CD8-positive, alpha-beta memory T cell (primary cell): ENCODE measurements around the gene TMEM266. TPM values are rescaled to one million over a fixed set of nuclear protein-coding genes. Genes with fewer than 3 reads are reported as not detected.
A peak's percentile ranks its signal among the peaks of the same experiment; 100 is the strongest.
"Not testable (repeated sequence)": the region's sequence is repeated elsewhere in the genome, so short reads cannot be mapped to it uniquely, and the experiment has no call there.

ENCODE experiments used
- CTCF ChIA-PET: fragments of 350-600 bp; sonication (Branson Sonifier 250); formaldehyde crosslinking; loops from one replicate; lab custom pipeline; 2021; ENCODE audit warnings: antibody characterized with exemption; lab: Charles Lee
- POLR2A ChIA-PET: fragments of 350-600 bp; sonication (Branson Sonifier 250); formaldehyde crosslinking; loops from one replicate; lab custom pipeline; 2021; ENCODE audit warnings: antibody characterized with exemption; lab: Charles Lee
- DNase-seq, 5 donors: peaks; one replicate each; pipeline versions ENCODE4 v3.0.0 to v3.0.0-alpha.2; 2020 to 2022; ENCODE audit warnings: mixed read lengths in 1 of 5
- H3K27ac ChIP-seq: one replicate; pipeline ENCODE4 v1.7.0; 2013; ENCODE audit warnings: low read depth, mild to moderate bottlenecking, low read length, moderate library complexity
- H3K27me3 ChIP-seq: 2 replicates; pipeline ENCODE4 v1.7.0; 2013; ENCODE audit warnings: low read length, mild to moderate bottlenecking; ENCODE audit not compliant: insufficient read depth, poor library complexity, severe bottlenecking
- H3K36me3 ChIP-seq: 2 replicates; pipeline ENCODE4 v1.7.0; 2013; ENCODE audit warnings: mild to moderate bottlenecking, low read length, moderate library complexity; ENCODE audit not compliant: insufficient read depth
- H3K4me1 ChIP-seq: 2 replicates; pipeline ENCODE4 v1.7.0; 2013; ENCODE audit warnings: mild to moderate bottlenecking, low read length, moderate library complexity; ENCODE audit not compliant: insufficient read depth
- H3K4me3 ChIP-seq: 2 replicates; pipeline ENCODE4 v1.7.0; 2013; ENCODE audit warnings: mild to moderate bottlenecking, low read length
- H3K9me3 ChIP-seq: 2 replicates; pipeline ENCODE4 v1.7.0; 2013; ENCODE audit warnings: mild to moderate bottlenecking, low read length
- H3K27ac Mint-ChIP-seq, 8 donors: one replicate each; pipeline ENCODE4 v1.8.0; 2020 to 2021; ENCODE audit warnings: mixed read lengths in 8 of 8, mild to moderate bottlenecking in 6 of 8, inconsistent platforms in 3 of 8, moderate library complexity in 3 of 8
- H3K27me3 Mint-ChIP-seq, 2 donors: one replicate each; pipeline ENCODE4 v1.8.0; 2020 to 2021; ENCODE audit warnings: mixed read lengths in 2 of 2, mild to moderate bottlenecking in 1 of 2, moderate library complexity in 1 of 2
- H3K36me3 Mint-ChIP-seq, 3 donors: one replicate each; pipeline ENCODE4 v1.8.0; 2020 to 2021; ENCODE audit warnings: mixed read lengths in 3 of 3, inconsistent platforms in 1 of 3, mild to moderate bottlenecking in 1 of 3
- H3K4me1 Mint-ChIP-seq, 3 donors: one replicate each; pipeline ENCODE4 v1.8.0; 2020 to 2021; ENCODE audit warnings: mixed read lengths in 3 of 3, inconsistent platforms in 1 of 3, mild to moderate bottlenecking in 1 of 3
- H3K4me3 Mint-ChIP-seq, 7 donors: one replicate each; pipeline ENCODE4 v1.8.0; 2020 to 2021; ENCODE audit warnings: mixed read lengths in 7 of 7, mild to moderate bottlenecking in 6 of 7, moderate library complexity in 4 of 7, inconsistent platforms in 2 of 7
- H3K9me3 Mint-ChIP-seq, 5 donors: one replicate each; pipeline ENCODE4 v1.8.0; 2020 to 2022; ENCODE audit warnings: mixed read lengths in 5 of 5, mild to moderate bottlenecking in 3 of 5, moderate library complexity in 2 of 5, inconsistent platforms in 1 of 5
- polyA plus RNA-seq: library from polyadenylated mRNA; unstranded; fragments of 300-500 nt; fragmentation: Illumina TruSeq; gene quantifications from one replicate; pipeline ENCODE4 v1.2.3, GENCODE V29; 2021
- total RNA-seq, 2 experiments: library from RNA; stranded (reverse); gene quantifications; one replicate each; pipeline ENCODE4 v1.2.3, GENCODE V29; 2021

The TMEM266 gene
- total and polyA plus RNA-seq, 3 experiments from 2014 or later: 0.11 TPM; not detected in 1

DNA sequence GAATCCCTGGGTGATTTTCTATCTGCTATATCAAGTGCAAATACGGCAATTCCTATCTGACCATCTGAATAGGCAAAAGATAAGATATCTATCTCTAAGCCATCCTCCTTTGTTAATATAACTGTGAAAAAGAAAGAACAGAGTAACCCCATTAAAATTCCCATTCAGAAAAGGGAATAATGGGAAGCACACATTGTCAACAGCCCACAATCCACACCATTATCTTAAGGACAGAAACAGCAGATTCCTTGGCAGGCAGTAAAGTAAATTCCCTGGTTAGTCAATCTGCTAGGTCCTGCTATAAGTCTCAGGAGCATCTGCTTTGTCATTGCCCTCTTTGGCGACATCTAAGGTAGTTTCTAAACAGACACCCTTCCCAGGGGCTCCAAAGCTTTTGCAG lies 25.7 kb upstream of the TMEM266 start:
- Mint-ChIP-seq H3K9me3 (peaks cover 0 to 5% (median 4%) of the 10 kb centered on the region in 5 donors), H3K27me3 (peaks cover 8 to 30% of the 10 kb centered on the region in 2 donors), H3K36me3 (peaks cover 0 to 3% (median 0%) of the 10 kb centered on the region in 3 donors), H3K4me3 (no peak overlapping the region), H3K27ac (no peak overlapping the region), H3K4me1 (no peaks in the 10 kb centered on the region)
- no peaks in the 10 kb centered on the region for H3K4me1 ChIP-seq
- H3K27me3 ChIP-seq: no peaks in the 10 kb centered on the region
- ChIA-PET CTCF (no interaction called here), POLR2A (no interaction called here)
- no peak for DNase-seq
- H3K27ac ChIP-seq: no peak overlapping the region
- H3K36me3 ChIP-seq: no peaks in the 10 kb centered on the region
- H3K4me3 ChIP-seq: no peak overlapping the region
- no peaks in the 10 kb centered on the region for H3K9me3 ChIP-seq

GRCh38 chr15:76035593-76035992 lies 24.2 kb upstream of the TMEM266 start:
- peaks cover 0 to 3% (median 0%) of the 10 kb centered on the region in 3 donors for H3K36me3 Mint-ChIP-seq
- H3K27ac Mint-ChIP-seq: no peak overlapping the region
- no peak overlapping the region for H3K27ac ChIP-seq
- no peaks in the 10 kb centered on the region for H3K4me1 ChIP-seq
- H3K9me3 ChIP-seq: no peaks in the 10 kb centered on the region
- no peak for DNase-seq
- H3K4me3 Mint-ChIP-seq: no peak overlapping the region
- peaks cover 9 to 33% of the 10 kb centered on the region in 2 donors for H3K27me3 Mint-ChIP-seq
- H3K27me3 ChIP-seq: no peaks in the 10 kb centered on the region
- H3K4me1 Mint-ChIP-seq: no peaks in the 10 kb centered on the region
- ChIA-PET CTCF (interaction anchor here (1.4 kb wide), 1 partner anchor 21 kb away, joined by 3 read pairs; no protein-coding TSS in a partner anchor), POLR2A (no interaction called here)
- peaks cover 6 to 15% (median 11%) of the 10 kb centered on the region in 5 donors for H3K9me3 Mint-ChIP-seq
- H3K4me3 ChIP-seq: no peak overlapping the region
- no peaks in the 10 kb centered on the region for H3K36me3 ChIP-seq

GRCh38 chr15:76038512-76038911 lies 21.3 kb upstream of the TMEM266 start:
- Histone ChIP-seq H3K9me3 (no peaks in the 10 kb centered on the region), H3K27me3 (peaks cover 1% of the 10 kb centered on the region), H3K4me1 (no peaks in the 10 kb centered on the region), H3K4me3 (no peak overlapping the region), H3K36me3 (no peaks in the 10 kb centered on the region), H3K27ac (no peak overlapping the region)
- no peak for DNase-seq
- peaks cover 21 to 58% of the 10 kb centered on the region in 2 donors for H3K27me3 Mint-ChIP-seq
- POLR2A ChIA-PET: no interaction called here
- H3K36me3 Mint-ChIP-seq: peaks cover 0 to 13% (median 2%) of the 10 kb centered on the region in 3 donors
- H3K4me3 Mint-ChIP-seq: no peak overlapping the region
- peaks cover 28 to 34% (median 34%) of the 10 kb centered on the region in 5 donors for H3K9me3 Mint-ChIP-seq
- no peaks in the 10 kb centered on the region for H3K4me1 Mint-ChIP-seq
- no peak overlapping the region for H3K27ac Mint-ChIP-seq
- CTCF ChIA-PET: no interaction called here

GRCh38 chr15:76054201-76054600 lies 5.6 kb upstream of the TMEM266 start:
- H3K27me3 Mint-ChIP-seq: peaks cover 37 to 44% of the 10 kb centered on the region in 2 donors
- Histone ChIP-seq H3K27me3 (peaks cover 14% of the 10 kb centered on the region), H3K4me1 (peaks cover 12% of the 10 kb centered on the region)
- H3K36me3 ChIP-seq, H3K4me3 Mint-ChIP-seq, H3K27ac Mint-ChIP-seq, POLR2A ChIA-PET, H3K4me3 ChIP-seq, DNase-seq, H3K27ac ChIP-seq, H3K36me3 Mint-ChIP-seq, CTCF ChIA-PET, H3K9me3 ChIP-seq, H3K9me3 Mint-ChIP-seq: not testable (repeated sequence)
- peaks cover 15 to 19% (median 15%) of the 10 kb centered on the region in 3 donors for H3K4me1 Mint-ChIP-seq

- ChIA-PET POLR2A (no interaction called here), CTCF (interaction anchor here (0.7 to 2.1 kb wide), 5 partner anchors 9 to 85 kb away, joined by 3 to 13 read pairs (median 6); no protein-coding TSS in a partner anchor)
- no peaks in the 10 kb centered on the region for H3K36me3 ChIP-seq
- Mint-ChIP-seq H3K27ac (peak overlapping the region in 1 of 8 donors; percentile 5), H3K27me3 (peaks cover 47 to 63% of the 10 kb centered on the region in 2 donors), H3K4me1 (peaks cover 17 to 29% (median 27%) of the 10 kb centered on the region in 3 donors), H3K9me3 (no peaks in the 10 kb centered on the region), H3K4me3 (peak overlapping the region in 1 of 7 donors; percentile 59), H3K36me3 (no peaks in the 10 kb centered on the region)
- H3K9me3 ChIP-seq: no peaks in the 10 kb centered on the region
- no peak overlapping the region for H3K27ac ChIP-seq
- H3K4me1 ChIP-seq: peaks cover 19% of the 10 kb centered on the region
- H3K27me3 ChIP-seq: peaks cover 23% of the 10 kb centered on the region
- no peak overlapping the region for H3K4me3 ChIP-seq
- no peak for DNase-seq
Measured at GRCh38 chr15:76056931-76057330, 2.9 kb upstream of the TMEM266 start.

DNA sequence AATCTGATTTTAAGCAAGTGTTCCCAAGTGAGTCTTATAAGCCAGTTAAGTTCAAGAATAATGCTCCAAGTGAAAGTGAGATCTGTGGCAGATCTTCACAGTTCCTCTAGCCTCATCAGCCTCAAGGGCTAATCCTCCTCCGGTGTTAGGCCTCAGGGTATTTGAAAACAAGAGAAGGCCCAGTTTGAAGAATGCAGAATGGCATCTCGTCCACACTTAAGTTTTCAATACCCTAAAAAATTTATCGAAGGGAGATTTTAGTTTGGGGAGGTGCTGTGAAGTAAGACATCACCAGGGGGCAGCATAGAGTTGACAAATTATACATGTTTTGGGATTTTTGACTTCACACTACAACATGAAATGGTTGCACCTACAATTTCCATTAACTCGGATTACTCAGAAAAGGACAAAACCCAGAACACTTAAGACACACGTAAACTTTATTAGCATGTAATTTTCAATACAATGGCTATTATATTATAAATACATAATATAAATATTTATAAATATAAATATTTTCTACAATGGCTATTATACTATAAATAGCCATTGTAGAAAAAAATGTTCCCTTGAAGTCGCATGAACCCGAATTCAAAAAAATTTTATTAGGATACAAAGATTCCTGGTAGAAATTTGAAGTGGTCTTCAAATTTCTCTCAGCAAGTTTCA lies 2.3 kb upstream of the TMEM266 start:
- H3K4me3 ChIP-seq: no peak overlapping the region
- Mint-ChIP-seq H3K27ac (no peak overlapping the region), H3K27me3 (peaks cover 50 to 68% of the 10 kb centered on the region in 2 donors), H3K4me1 (peaks cover 17 to 29% (median 27%) of the 10 kb centered on the region in 3 donors), H3K9me3 (no peaks in the 10 kb centered on the region), H3K4me3 (peak overlapping the region in 4 of 7 donors; percentile 40 to 59 (median 45)), H3K36me3 (no peaks in the 10 kb centered on the region)
- no peak overlapping the region for H3K27ac ChIP-seq
- no peaks in the 10 kb centered on the region for H3K9me3 ChIP-seq
- DNase-seq: peak in 3 of 5 donors; percentile 12 to 30 (median 13)
- ChIA-PET POLR2A (no interaction called here), CTCF (interaction anchor here (0.7 to 2.5 kb wide), 6 partner anchors 9 to 85 kb away, joined by 3 to 21 read pairs (median 6); no protein-coding TSS in a partner anchor)
- no peaks in the 10 kb centered on the region for H3K36me3 ChIP-seq
- peaks cover 23% of the 10 kb centered on the region for H3K27me3 ChIP-seq
- H3K4me1 ChIP-seq: peaks cover 19% of the 10 kb centered on the region

DNA sequence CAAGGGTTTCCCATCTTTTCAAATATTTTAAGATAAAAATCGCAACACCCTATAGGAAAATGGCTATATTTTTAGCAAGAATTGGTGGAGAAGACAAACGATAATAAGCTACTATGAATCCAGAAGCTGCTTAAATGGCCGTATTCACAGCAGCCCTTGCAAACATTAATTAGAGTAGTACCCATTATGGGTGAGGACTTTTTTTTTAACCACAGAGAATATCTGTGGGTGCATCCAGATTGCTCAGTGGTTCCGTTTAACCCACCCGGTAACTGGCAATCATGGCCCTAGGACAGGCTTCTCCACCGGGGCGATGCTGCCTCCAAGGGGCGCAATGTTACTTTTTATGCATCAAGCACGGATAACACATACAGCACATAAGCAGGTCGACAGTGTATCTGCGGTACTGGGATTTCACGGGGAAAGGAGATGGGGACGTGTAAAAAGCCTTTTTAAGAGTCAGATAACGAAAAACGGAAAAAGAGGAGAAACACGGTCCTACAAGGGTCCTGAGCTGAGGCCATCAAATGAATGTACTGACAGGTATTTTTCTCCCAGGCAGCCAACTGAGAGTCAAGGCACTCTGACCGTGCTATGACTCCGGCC lies 968 bp upstream of the TMEM266 start:
- Mint-ChIP-seq H3K4me1 (peaks cover 17 to 29% (median 27%) of the 10 kb centered on the region in 3 donors), H3K36me3 (no peaks in the 10 kb centered on the region), H3K27ac (peak overlapping the region in 3 of 8 donors; percentile 40 to 48 (median 44)), H3K4me3 (peak overlapping the region; percentile 78 to 87 (median 83)), H3K9me3 (no peaks in the 10 kb centered on the region), H3K27me3 (peaks cover 53 to 76% of the 10 kb centered on the region in 2 donors)
- ChIA-PET CTCF (interaction anchor here (0.6 to 2.5 kb wide), 8 partner anchors 8 to 80 kb away, joined by 3 to 21 read pairs (median 3); no protein-coding TSS in a partner anchor), POLR2A (no interaction called here)
- no peak for DNase-seq
- peaks cover 23% of the 10 kb centered on the region for H3K27me3 ChIP-seq
- H3K4me3 ChIP-seq: peak overlapping the region; percentile 8
- no peaks in the 10 kb centered on the region for H3K9me3 ChIP-seq
- no peaks in the 10 kb centered on the region for H3K36me3 ChIP-seq
- H3K27ac ChIP-seq: no peak overlapping the region
- peaks cover 19% of the 10 kb centered on the region for H3K4me1 ChIP-seq
